LHCN-M2 (cell line): ENCODE data around the gene STXBP2. TPM values are rescaled to one million over a fixed set of nuclear protein-coding genes. Genes with fewer than 3 reads are reported as not detected.

Source experiments
- DNase-seq: peaks from one replicate; pipeline ENCODE4 v3.0.0-alpha.2; 2012; ENCODE audit warnings: low read depth
- polyA plus RNA-seq: library from polyadenylated mRNA; unstranded; fragments of >200 nt; gene quantifications from one replicate; pipeline ENCODE4 v1.2.1, GENCODE V29; 2012; ENCODE audit warnings: missing spikeins
- total RNA-seq: library from RNA; depleted of rRNA; stranded (reverse); fragments of >200 nt; gene quantifications from 2 replicates; pipeline ENCODE4 v1.2.3, GENCODE V29; 2014; rRNA removed

Gene STXBP2
- 0.11 TPM in 1 of 2 replicates, not detected in the other for total RNA-seq
- 0.29 TPM for polyA plus RNA-seq

DNA sequence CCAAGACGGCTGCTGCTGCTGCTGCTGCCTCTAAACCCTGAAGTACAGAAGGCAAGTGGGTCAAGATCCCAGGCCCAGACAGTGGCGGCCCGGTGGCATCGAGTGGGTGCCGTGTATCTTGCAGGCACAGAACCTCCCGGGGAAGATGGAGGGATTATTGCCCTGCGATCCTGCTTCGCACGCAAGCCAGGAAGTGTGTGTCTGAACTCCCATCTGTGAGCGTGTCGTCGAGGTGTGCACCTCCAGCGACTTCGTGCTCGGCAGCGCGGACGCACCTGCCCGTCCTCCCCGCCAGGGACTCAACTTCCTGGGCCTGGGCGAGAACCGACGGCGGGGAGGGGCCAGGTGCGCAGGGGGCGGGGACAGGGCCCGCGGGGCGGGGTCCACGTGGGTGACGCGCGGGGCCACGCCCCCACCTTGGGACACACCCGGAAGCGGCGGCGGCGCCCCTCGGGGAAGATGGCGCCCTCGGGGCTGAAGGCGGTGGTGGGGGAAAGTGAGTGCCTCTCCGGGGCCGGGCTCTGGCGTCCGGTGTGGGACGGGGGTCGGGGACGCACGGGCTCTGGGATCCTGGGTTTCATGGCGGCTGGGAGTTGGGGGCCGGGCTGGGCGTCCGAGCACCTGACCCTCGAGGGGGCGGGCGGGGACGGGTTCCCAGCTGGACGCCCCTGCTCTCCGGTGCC is at the start of gene STXBP2:
Gene STXBP2, plus strand, starts transcription at position 420 of the 683 bp plus-strand sequence. Its CDS starts 40 bp downstream, at position 460.
- DNase-seq, result no peak

DNA sequence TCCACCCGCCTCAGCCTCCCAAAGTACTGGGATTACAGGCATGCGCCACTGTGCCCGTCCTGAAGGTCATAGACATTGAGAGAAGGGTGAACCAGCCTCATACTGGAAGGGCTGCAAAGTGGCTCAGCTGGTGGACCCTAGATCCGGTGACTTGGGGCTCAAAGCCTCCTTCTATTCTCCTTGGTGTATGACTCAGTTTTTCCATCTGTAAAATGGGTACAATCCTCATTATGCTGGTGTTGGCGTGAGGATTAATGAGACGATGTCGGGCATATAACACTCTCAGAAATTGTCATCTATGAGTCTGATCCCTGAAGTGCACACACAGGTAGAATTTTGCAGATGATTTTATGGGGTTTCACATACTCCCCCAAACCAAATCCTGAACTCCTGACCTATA is 47.1 kb upstream of the STXBP2 start:
- DNase-seq, result no peak

DNA sequence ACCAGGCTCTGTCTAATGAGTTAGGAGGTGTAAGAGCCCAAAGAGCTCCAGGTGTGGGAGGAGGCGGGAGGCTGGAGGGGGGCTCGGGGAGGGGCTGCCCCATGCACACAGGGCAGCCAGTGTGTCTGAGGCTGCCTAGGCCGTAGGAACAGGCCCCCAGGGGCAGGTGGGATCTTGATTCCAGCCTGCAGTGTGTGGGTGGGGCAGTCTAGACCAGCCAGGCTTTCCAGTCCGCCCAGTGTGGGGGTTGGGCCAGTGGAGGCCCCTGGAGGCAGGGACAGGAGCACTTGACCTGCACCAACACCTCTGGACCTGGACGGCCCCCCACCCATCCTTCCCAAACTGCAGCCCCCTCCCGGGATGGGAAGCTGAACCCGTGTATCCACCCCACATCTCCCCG is 46.7 kb upstream of the STXBP2 start:
- DNase-seq, result no peak

DNA sequence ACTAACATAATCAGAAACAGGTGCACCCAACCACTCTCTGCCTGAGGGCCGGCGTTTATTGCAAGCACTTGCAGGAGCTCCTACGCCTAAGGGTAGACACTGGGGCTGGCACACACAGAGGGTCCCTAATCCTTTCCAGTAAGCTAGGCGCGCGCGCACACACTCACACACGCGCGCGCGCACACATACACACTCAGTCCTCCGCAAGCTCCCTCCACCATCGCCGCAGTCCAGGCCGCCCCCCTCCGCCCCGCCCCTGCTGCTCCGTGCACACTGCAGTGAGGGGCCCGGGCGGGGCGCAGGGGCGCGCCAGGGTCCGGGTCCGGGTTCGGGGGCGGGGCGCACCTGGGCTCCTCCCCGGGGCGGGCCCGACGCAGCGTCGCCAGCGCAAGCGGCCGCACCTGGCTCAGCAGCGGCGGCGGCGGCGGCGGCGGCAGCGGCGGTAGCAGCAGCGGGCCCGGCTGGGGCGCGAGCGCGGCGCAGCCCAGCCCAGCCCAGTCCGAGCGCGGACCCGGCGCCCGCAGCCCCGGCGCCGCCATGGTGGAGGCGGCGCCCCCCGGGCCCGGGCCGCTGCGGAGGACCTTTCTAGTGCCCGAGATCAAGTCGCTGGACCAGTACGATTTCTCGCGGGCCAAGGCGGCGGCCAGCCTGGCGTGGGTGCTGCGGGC is 41.3 kb upstream of the STXBP2 start, which contains the start of gene CAMSAP3:
Gene CAMSAP3, plus strand, starts transcription at position 398 of the 668 bp plus-strand sequence. Its CDS starts 140 bp downstream, at position 538.
- no peak for DNase-seq

DNA sequence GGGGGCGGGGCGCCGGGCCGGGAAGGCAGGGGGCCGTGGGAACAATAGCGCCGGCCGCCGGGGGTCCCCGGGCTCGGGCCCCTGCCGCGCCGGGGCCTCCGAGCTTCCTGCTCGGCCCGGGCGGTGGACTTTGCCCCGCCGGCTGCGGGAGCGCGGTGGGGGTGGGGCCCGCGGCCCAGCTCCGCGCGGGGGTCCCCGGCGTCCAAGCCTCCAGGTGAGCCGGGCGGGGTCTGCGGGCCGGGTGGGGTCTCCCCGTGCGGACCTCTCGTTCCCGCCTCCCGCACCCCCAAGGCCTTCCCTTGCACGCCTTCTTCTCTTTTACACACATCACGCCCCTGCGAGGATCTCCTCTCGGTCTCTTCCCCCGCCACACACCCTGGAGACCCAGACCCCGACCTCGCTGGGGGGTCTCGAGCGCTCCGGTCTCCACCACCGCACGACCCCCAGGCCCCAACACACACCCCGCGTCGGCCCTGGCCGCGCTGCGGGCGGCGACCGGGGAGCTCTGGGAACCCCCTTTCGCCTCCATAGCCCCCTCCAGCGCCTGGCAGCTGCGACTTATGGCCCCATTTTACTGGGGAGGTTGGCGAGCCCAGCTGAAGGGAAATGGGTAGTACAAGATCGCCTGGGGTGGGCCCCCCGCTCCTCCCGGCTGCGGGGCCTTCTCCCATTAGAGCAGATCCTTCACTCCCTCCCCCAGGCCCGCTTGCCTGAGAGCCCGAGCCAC is 40.5 kb upstream of the STXBP2 start:
- no peak for DNase-seq

DNA sequence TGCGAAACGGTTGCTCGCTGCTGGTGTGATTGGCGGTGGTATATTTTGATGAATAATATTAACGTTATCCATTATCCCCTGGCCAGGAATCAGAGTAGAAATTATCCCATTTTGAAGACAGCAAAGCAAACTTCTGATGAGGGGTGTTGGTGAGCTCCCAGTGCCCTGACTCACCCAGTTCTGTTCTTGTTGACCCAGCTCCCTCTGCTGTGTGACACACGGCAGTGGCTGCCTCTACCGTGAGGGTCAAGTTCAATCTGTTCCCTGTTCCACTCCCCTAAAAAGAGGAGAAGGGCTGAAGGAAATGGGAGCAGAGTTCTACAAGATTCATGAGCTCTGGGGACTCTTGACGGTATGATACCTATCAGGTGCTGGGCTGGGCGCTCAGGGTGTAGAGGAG is 39.2 kb upstream of the STXBP2 start:
- DNase-seq, result no peak

DNA sequence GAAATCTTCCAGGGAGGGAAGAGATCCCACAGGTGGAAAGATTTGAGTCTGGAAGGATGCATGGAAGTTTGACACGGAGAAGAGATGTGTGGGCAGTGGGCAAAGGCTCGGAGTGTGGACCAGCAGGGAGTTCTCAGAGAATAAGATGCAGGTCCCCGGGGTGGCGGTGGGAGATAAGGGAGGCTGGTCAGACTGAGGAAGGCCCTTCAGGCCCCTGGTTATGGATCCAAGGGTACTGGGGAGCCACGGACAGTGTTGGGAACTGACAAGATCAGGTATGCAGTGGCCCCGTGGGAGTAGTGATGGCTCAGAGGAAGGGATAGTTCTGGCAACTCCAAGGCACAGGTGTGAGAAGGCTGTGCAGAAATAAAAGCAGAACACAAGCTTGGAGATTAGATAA is 38.7 kb upstream of the STXBP2 start:
- DNase-seq, result no peak

DNA sequence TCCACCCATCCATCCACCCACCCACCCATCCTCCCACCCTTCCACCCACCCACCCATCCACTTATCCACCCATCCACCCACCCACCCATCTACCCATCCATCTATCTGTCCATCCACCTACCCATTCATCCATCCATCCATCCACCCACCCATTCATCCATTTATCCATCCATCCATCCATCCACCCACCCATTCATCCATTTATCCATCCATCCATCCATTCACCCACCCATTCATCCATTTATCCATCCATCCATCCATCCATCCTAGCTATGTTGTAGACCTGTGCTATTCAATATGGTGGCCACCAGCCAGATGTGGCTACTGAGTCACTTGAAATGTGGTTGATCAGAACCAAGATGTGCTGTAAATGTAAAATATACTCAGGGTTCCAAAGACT is 36.2 kb upstream of the STXBP2 start:
- DNase-seq, result no peak

DNA sequence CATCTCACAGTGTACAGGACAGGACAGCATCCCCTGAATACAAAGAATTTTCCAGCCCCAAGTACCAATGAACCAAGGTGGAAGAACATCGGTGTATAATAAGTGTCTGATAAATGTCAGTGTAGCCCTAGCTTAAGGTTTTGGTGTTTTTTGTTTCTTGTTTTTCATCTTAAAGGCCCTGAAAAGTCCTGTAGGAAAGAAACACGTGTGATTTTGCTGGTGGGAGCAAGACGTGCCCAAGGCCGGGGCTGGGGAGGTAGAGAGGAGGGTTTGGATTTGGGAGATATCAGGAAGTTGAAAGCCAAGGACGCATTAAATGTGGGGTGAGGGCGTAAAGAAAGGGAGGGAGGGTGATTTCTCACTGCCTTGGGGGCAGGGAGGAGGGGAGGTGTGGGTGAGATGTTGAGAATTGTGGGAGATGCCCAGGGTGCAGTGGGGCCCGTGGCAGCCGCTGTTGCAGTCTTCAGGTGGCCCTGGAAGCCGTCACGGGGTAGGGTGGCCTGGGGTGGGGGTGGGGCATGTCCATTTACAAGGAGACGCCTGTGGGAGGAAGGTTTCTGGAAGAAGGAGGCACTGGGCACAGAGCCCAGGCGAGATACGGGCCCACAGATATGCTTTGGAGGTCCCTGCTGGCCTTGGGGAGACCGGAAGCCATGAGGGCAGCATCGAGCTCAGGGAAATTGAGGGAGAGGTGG is 34.5 kb upstream of the STXBP2 start:
- no peak for DNase-seq

DNA sequence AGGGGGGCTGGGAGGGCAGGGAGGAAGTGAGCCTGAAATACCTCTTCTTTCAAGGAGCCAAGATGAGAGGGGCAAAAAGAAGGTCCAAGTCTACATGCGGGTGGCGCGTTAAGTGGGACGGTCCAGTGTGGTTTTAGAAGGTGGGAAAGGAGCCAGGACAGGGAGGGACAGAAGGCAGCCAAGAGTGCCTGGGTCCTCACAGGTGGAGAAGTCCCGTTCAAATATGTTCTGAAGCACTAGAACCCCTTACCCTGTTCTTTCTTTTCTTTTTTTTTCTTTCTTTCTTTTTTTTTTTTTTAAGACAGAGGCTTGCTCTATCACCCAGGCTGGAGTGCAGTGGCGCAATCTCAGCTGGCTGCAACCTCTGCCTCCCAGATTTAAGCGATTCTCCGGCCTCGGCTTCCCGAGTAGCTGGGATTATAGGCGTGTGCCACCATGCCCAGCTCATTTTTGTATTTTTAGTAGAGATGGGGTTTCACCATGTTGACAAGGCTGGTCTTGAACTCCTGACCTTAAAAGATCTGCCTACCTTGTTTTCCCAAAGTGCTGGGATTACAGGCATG is 33.9 kb upstream of the STXBP2 start:
- DNase-seq, result no peak

DNA sequence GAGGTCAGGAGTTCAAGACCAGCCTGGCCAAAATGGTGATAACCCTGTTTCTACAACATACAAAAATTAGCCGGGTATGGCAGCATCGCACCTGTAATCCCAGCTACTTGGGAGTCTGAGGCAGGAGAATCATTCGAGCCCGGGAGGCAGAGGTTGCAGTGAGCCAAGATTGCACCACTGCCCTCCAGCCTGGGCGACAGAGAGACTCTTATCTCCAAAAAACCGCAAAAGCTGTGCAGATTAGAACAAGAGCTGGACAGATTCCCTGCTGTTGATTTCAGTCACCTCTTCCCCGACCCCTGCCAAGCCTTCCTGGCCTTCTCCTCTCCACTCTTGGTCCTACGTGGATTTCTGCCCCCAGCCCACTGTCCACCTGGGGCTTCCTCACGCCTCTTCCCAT is 33.0 kb upstream of the STXBP2 start:
- no peak for DNase-seq

DNA sequence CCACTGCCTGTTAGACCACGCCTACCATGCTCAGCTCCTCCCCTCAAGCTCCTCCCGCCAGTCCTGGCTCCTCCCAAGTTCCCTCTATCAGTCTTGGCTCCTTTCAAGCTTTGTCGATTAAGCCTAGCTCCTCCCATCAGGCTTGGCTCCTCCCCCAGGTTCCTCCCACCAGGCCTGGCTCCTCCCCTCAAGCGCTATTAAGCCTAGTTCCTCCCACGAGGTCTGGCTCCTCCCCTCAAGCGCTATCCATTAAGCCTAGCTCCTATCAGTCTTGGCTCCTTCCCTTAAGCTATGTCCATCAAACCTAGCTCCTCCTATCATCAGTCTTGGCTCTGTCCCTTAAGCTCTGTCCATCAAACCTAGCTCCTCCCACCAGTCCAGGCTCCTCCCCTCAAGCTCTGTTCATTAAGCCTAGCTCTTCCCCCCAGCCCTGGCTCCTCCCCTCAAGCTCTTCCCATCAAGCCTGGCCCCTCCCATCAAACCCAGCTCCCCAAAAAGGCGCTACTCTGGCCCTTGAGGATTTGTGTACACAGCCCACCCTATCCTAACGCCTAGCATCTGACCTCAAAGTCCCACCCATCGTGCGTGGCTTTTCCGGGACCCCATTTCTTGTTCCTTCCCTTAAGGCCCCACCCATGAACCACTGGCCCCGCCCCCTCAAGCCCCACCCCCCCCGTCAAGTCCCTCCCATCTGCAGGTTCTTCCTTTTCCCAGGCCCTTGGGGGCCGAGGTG is 31.3 kb upstream of the STXBP2 start:
- peak; percentile 17 for DNase-seq

DNA sequence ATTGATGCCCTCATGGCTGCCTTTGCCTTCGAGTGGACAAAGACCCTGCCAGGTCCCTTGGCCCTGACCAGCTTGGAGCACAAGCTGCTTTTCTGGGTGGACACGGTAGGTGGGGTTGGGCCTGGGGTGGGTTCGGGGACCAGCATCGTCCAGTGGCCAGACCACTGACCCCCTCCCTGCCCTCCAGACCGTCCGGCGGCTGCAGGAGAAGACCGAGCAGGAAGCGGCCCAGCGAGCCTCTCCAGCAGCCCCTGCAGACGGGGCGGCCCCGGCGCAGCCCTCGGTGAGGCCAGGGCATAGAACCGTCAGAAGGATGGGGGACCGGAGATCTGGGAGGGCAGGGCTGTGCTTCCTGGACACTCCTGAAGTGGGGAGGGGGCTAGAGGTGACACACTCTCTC is 30.6 kb upstream of the STXBP2 start:
- no peak for DNase-seq

DNA sequence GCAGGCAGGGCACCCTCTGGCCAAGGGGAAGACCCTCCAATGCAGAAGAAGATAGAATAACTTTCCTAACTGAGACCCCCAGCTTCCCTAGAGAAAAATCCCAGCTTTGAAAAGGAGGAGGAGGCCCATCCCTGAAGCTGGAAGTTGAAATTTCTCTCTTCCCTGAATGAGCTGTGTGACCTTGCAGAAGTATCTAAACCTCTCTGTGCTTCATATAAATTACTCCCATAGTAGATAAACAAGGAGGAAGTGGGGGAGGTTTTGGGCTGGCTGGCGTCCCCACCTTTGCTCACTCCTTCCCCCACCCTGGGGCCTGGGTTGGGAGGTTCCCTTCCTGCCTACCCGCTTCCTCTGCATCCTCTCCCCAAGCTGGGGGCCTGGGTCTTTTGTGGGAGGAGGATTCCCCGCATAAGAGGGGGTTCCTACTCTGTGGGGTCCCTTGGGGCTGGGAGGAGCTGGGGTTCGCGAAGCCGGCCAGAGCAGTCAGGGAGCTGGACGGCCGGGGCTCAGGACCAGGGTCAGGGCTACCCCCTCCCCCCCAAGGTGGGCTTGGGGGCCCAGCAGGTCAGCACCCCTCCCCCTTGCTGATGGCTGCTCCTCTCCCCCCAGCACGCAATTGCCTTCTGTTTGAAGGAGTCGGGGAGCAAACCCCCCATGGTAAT is 29.6 kb upstream of the STXBP2 start:
- no peak for DNase-seq

DNA sequence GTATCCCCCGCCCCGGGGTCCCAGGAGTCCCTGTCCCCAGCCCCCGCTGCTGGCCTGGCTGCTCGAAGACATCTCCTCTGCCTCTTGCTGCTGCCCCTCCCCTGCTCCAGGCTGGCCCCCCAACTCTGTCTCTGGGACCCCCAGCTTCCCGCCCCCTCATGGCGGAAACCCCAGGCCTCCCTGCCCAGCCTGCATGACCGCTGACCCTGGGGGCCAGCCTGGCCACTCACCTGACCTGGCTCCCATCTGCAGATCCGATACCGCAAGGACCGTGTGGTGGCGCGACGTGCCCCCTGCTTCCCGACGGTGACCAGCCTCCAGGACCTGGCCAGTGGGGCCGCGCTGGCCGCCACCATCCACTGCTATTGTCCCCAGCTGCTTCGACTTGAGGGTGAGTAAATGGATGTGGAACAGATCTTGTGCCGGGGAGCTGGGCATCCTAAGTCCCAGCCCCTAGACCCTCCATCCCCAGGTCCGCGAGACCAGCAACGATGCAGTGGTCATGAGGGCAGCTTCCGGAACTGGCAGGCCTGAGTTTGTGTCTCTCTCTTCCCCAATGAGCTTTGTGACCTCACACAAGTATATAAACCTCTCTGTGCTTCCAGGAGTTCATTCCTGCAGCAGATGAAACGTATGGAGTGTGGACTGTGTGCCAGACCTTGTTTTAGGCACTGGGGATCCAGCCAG is 28.9 kb upstream of the STXBP2 start:
- no peak for DNase-seq

DNA sequence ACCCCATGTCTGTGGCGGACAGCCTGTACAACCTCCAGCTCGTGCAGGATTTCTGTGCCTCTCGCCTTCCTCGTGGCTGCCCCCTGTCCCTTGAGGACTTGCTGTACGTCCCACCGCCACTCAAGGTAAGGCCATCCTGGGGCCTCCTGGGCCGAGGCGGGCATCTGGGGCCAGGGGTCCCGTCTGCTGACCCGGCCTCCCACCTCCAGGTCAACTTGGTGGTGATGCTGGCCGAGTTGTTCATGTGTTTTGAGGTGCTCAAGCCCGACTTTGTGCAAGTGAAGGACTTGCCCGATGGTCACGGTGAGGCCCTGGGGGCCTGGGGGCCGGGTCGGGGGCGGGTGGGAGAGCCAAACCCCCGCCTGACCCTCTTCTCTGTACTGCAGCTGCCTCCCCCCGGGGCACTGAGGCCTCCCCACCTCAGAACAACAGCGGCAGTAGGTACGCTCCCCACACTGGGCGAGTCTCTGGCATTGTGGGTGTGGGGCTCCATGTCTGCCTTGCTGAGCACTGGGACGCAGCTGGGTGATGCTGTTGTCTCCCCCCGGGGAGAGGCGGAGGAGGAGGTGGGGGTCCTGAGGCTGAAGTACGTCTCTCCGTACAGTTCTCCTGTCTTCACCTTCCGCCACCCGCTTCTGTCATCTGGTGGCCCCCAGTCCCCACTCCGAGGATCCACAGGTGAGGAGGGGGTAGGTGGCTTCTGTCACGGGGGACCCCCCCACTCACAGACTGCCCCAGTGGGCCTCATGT is 26.2 kb upstream of the STXBP2 start:
- no peak for DNase-seq

DNA sequence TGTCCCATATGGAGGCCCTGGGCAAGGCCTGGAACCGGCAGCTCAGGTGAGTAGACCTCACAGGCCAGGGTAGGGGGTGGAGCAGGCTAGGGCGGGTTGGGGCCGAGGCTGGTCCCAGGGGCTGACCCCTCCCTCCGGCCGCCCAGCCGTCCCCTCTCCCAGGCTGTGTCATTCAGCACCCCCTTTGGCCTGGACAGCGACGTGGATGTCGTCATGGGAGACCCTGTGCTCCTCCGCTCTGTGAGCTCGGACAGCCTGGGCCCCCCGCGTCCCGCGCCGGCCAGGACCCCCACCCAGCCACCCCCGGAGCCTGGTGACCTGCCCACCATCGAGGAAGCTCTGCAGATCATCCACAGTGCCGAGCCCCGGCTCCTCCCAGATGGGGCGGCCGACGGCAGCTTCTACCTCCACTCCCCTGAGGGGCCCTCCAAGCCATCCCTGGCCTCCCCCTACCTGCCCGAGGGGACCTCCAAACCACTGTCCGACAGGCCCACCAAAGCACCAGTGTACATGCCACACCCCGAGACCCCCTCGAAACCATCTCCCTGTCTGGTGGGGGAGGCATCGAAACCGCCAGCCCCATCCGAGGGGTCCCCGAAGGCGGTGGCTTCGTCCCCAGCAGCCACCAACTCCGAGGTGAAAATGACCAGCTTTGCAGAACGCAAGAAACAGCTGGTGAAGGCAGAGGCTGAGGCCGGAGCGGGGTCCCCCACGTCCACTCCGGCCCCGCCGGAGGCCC is 25.2 kb upstream of the STXBP2 start:
- DNase-seq, result no peak
